CD4-positive, alpha-beta T cell (primary cell): Measurements from ENCODE around the gene ST6GALNAC4. TPM values are rescaled to one million over a fixed set of nuclear protein-coding genes. Genes with fewer than 3 reads are reported as not detected.

Experiments used
- ATAC-seq: fragments of 200-7000 bp; cut with Tn5 transposase; one replicate; pipeline ENCODE4 v1.10.0; 2022; ENCODE audit warnings: mild to moderate bottlenecking; ENCODE audit not compliant: poor library complexity
- CTCF ChIA-PET: fragments of 350-600 bp; sonication (Branson Sonifier 250); formaldehyde crosslinking; loops from one replicate; lab custom pipeline; 2021; ENCODE audit warnings: antibody characterized with exemption, inconsistent platforms; lab: Charles Lee
- POLR2A ChIA-PET: fragments of 350-600 bp; sonication (Branson Sonifier 250); formaldehyde crosslinking; loops from one replicate; lab custom pipeline; 2021; ENCODE audit warnings: antibody characterized with exemption, inconsistent platforms; lab: Charles Lee
- DNase-seq, 14 experiments: peaks; one replicate each; pipeline ENCODE4 v3.0.0-alpha.2; 2013 to 2020; ENCODE audit warnings: mixed read lengths in 2 of 14
- H3K27ac ChIP-seq, 2 donors: one replicate each; pipeline versions ENCODE4 v1.5.1 to v1.7.0; 2013; ENCODE audit warnings: low read length in 2 of 2, low read depth in 1 of 2, mild to moderate bottlenecking in 1 of 2
- H3K27me3 ChIP-seq, 2 experiments: 1 replicate in 1 of 2; 2 replicates in 1 of 2; pipeline versions ENCODE4 v1.6.1 to v1.7.0; 2013; ENCODE audit warnings: low read length in 2 of 2, control low read depth in 1 of 2, mild to moderate bottlenecking in 1 of 2, moderate library complexity in 1 of 2; ENCODE audit not compliant: insufficient read depth in 2 of 2, control insufficient read depth in 1 of 2
- H3K36me3 ChIP-seq: one replicate; pipeline ENCODE4 v1.6.1; 2013; ENCODE audit warnings: low read length, control low read depth; ENCODE audit not compliant: insufficient read depth
- H3K4me1 ChIP-seq: one replicate; pipeline ENCODE4 v1.6.1; 2013; ENCODE audit warnings: low read length, control low read depth; ENCODE audit not compliant: insufficient read depth
- H3K4me3 ChIP-seq: one replicate; pipeline ENCODE4 v1.5.1; 2013; ENCODE audit warnings: mild to moderate bottlenecking, low read length, moderate library complexity
- H3K9me3 ChIP-seq, 2 experiments: 1 replicate in 1 of 2; 2 replicates in 1 of 2; pipeline versions ENCODE4 v1.6.1 to v1.7.0; 2013; ENCODE audit warnings: low read length in 2 of 2, mild to moderate bottlenecking in 2 of 2, control low read depth in 1 of 2, moderate library complexity in 1 of 2; ENCODE audit not compliant: control insufficient read depth in 1 of 2, insufficient read depth in 1 of 2
- H3K27ac Mint-ChIP-seq: one replicate; pipeline ENCODE4 v1.8.0; 2020; ENCODE audit warnings: mixed read lengths
- H3K27me3 Mint-ChIP-seq: one replicate; pipeline ENCODE4 v1.8.0; 2021; ENCODE audit warnings: mixed read lengths
- H3K36me3 Mint-ChIP-seq: one replicate; pipeline ENCODE4 v1.8.0; 2021; ENCODE audit warnings: low read depth, mixed read lengths
- H3K4me1 Mint-ChIP-seq: one replicate; pipeline ENCODE4 v1.8.0; 2021; ENCODE audit warnings: low read depth, mixed read lengths
- H3K4me3 Mint-ChIP-seq: one replicate; pipeline ENCODE4 v1.8.0; 2020; ENCODE audit warnings: mild to moderate bottlenecking, mixed read lengths
- H3K9me3 Mint-ChIP-seq: one replicate; pipeline ENCODE4 v1.8.0; 2020; ENCODE audit warnings: mixed read lengths
- CTCF ChIP-seq: fragments of 200-600 bp; IDR thresholded peaks from one replicate; pipeline ENCODE4 v1.8.0; 2022; ENCODE audit warnings: antibody characterized with exemption, mild to moderate bottlenecking
- intact Hi-C, 2 experiments: fragments of 100-400 bp; cut with DNase I in 1 of 2; cut with micrococcal nuclease in 1 of 2; formaldehyde crosslinking; loops; one replicate each; pipeline versions ENCODE4 v1.15.1 to v1.9.0; 2023 to 2025; cut with DNase I, micrococcal nuclease
- total RNA-seq, 174 experiments: library from RNA in 2 of 174; stranded (reverse) in 2 of 174; gene quantifications; one replicate each; pipeline ENCODE4 v1.2.3 and lab custom pipeline; 2021 to 2026

The ST6GALNAC4 gene
- total RNA-seq, 2 experiments from 2014 or later = 28.7 to 30.2 TPM

GRCh38 chr9:127863191-127863621, 53.6 kb downstream of the ST6GALNAC4 start:
- H3K4me1 Mint-ChIP-seq = peaks cover 42% of the 10 kb centered on the region

DNA sequence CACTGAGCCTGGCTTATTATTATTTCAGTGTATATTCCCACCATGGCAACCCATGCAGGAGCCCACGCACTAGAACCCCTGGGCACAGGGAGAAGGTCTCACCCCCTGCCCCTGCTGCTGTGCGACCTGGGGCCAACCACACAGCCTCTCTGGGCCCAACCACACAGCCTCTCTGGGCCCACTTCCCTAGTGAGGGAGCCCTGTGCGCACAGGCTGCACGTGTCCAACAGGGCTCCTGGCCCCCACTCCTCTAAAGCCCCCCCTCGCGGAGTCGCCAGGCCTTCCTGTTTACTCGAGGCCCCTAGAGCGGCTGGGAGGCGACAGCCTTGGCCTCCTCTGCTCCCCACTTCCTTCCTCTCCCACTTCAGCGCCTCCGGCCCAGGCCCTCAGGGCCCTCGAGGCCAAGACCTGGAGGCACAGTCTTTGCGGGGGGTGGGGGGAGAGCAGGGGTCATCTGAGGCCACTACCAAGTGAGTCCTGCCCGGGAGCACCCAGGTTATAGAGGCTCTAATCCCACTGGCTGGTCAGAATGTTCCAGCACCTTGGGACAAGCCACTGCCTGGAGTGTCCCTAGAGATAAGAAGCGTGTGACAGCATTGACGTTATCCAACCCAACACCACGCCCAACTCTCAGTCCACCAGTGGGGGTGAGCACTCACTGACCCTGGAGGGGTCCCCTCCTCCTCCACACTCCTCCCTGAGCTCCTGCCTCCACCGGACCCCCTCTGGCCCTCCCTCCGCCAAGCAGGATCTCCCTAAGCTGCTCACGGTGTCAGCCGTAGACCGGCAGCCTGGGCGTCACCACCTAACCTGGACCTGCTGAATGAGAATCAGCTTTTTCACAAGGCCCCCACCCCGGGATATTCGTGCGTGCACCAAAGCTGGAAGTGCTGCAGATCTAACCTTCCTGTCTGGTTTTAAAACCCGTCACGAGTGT, 54.5 kb downstream of the ST6GALNAC4 start:
- no peak overlapping the region for H3K4me3 ChIP-seq
- H3K27me3 ChIP-seq = no peaks in the 10 kb centered on the region
- intact Hi-C loops = loop anchor here in 1 of 2 experiments (5.0 kb wide), 1 partner anchor 35 kb away; the partner anchor contains the start of gene ST6GALNAC6
- peak overlapping the region; percentile 39 for H3K4me3 Mint-ChIP-seq
- H3K27ac ChIP-seq = peak overlapping the region; percentile 67 to 79
- H3K27me3 Mint-ChIP-seq = no peaks in the 10 kb centered on the region
- ATAC-seq (peak; percentile 51), DNase-seq (peak in 13 of 14 experiments; percentile 24 to 87 (median 54))
- H3K4me1 ChIP-seq = peaks cover 59% of the 10 kb centered on the region
- peaks cover 42% of the 10 kb centered on the region for H3K4me1 Mint-ChIP-seq
- no peaks in the 10 kb centered on the region for H3K9me3 Mint-ChIP-seq
- CTCF ChIA-PET = interaction anchor here (1.0 to 1.1 kb wide), 2 partner anchors 7 to 44 kb away, joined by 3 to 4 read pairs; no protein-coding TSS in a partner anchor
- no peaks in the 10 kb centered on the region for H3K9me3 ChIP-seq
- peak overlapping the region; percentile 87 for H3K27ac Mint-ChIP-seq
- H3K36me3 Mint-ChIP-seq = peaks cover 4% of the 10 kb centered on the region
- no peak for TF ChIP-seq CTCF
- no peaks in the 10 kb centered on the region for H3K36me3 ChIP-seq
- POLR2A ChIA-PET = interaction anchor here (0.7 to 2.6 kb wide), 12 partner anchors 9 to 146 kb away, joined by 3 to 12 read pairs (median 4); partner anchors contain the start of genes CDK9, ENG, FPGS and ST6GALNAC4

More at GRCh38 chr9:127863191-127863621, 53.6 kb downstream of the ST6GALNAC4 start:
- no peak for ATAC-seq
- Mint-ChIP-seq H3K27ac (peak overlapping the region; percentile 87), H3K9me3 (no peaks in the 10 kb centered on the region), H3K27me3 (no peaks in the 10 kb centered on the region), H3K36me3 (peaks cover 4% of the 10 kb centered on the region), H3K4me3 (peak overlapping the region; percentile 39)
- no peak for TF ChIP-seq CTCF
- H3K4me1 ChIP-seq = peaks cover 51% of the 10 kb centered on the region
- H3K27ac ChIP-seq = peak overlapping the region in 1 of 2 donors; percentile 79
- ChIA-PET CTCF (interaction anchor here (0.6 to 1.1 kb wide), 2 partner anchors 31 to 43 kb away, joined by 3 to 4 read pairs; no protein-coding TSS in a partner anchor), POLR2A (interaction anchor here (0.7 to 2.6 kb wide), 10 partner anchors 10 to 147 kb away, joined by 3 to 12 read pairs (median 4); partner anchors contain the start of genes CDK9, ENG, FPGS and TTC16)
- H3K27me3 ChIP-seq = no peaks in the 10 kb centered on the region
- H3K4me3 ChIP-seq = no peak overlapping the region
- no peaks in the 10 kb centered on the region for H3K36me3 ChIP-seq
- intact Hi-C loops = loop anchor here in 1 of 2 experiments (5.0 kb wide), 1 partner anchor 34 kb away; the partner anchor contains the start of gene ST6GALNAC6
- no peaks in the 10 kb centered on the region for H3K9me3 ChIP-seq
- peak in 2 of 14 experiments; percentile 33 to 50 for DNase-seq

- Mint-ChIP-seq H3K4me3 (no peak overlapping the region), H3K9me3 (no peaks in the 10 kb centered on the region), H3K4me1 (peaks cover 38% of the 10 kb centered on the region), H3K27ac (peak overlapping the region; percentile 87), H3K27me3 (no peaks in the 10 kb centered on the region), H3K36me3 (peaks cover 3% of the 10 kb centered on the region)
- intact Hi-C loops = loop anchor here in 1 of 2 experiments (5.0 kb wide), 1 partner anchor 37 kb away; the partner anchor contains the start of gene ST6GALNAC6
- ATAC-seq (no peak), DNase-seq (no peak)
- no peaks in the 10 kb centered on the region for H3K36me3 ChIP-seq
- H3K4me1 ChIP-seq = peaks cover 65% of the 10 kb centered on the region
- no peaks in the 10 kb centered on the region for H3K27me3 ChIP-seq
- H3K9me3 ChIP-seq = no peaks in the 10 kb centered on the region
- H3K4me3 ChIP-seq = no peak overlapping the region
- H3K27ac ChIP-seq = no peak overlapping the region
- TF ChIP-seq CTCF = no peak
- ChIA-PET CTCF (no interaction called here), POLR2A (interaction anchor here (1.0 kb wide), 1 partner anchor 8 kb away, joined by 3 read pairs; no protein-coding TSS in a partner anchor)
These were observed 56.1 kb downstream of the ST6GALNAC4 start for GRCh38 chr9:127860779-127861178.
